GM21717 (cell line): Measurements from ENCODE around the gene SMPD2.
A peak's percentile ranks its signal among the peaks of the same experiment; 100 is the strongest.

Experiments
- ATAC-seq: cut with Tn5 transposase; IDR thresholded peaks from one replicate; pipeline ENCODE4 v1.9.1; 2021; ENCODE audit warnings: mild to moderate bottlenecking, moderate library complexity; ENCODE audit not compliant: unreplicated experiment

Gene SMPD2

GRCh38 chr6:109440331-109441068, at the start of gene SMPD2, which contains the start of gene PPIL6:
Gene SMPD2, plus strand, starts transcription at chr6:109440724. Its CDS starts 398 bp downstream, at chr6:109441122.
Gene PPIL6, minus strand, starts transcription at chr6:109440628. Its CDS starts 38 bp downstream, at chr6:109440590.
- ATAC-seq, result peak; percentile 77

GRCh38 chr6:109393157-109393885, 47.2 kb upstream of the SMPD2 start:
- no peak for ATAC-seq

- ATAC-seq, result no peak
Measured at GRCh38 chr6:109393886-109394281, 46.6 kb upstream of the SMPD2 start.

- no peak for ATAC-seq
Measured at GRCh38 chr6:109396046-109396718, 44.3 kb upstream of the SMPD2 start.

GRCh38 chr6:109397020-109397419, 43.5 kb upstream of the SMPD2 start:
- no peak for ATAC-seq

- no peak for ATAC-seq
Measured at GRCh38 chr6:109406196-109406595, 34.3 kb upstream of the SMPD2 start.

GRCh38 chr6:109411034-109411433, 29.5 kb upstream of the SMPD2 start:
- no peak for ATAC-seq

GRCh38 chr6:109417646-109418045, 22.9 kb upstream of the SMPD2 start:
- ATAC-seq, result no peak

GRCh38 chr6:109420751-109421150, 19.8 kb upstream of the SMPD2 start:
- ATAC-seq, result no peak

GRCh38 chr6:109421184-109421583, 19.3 kb upstream of the SMPD2 start:
- no peak for ATAC-seq

- no peak for ATAC-seq
Measured at GRCh38 chr6:109424946-109425345, 15.6 kb upstream of the SMPD2 start.

GRCh38 chr6:109428889-109429477, 11.5 kb upstream of the SMPD2 start:
- no peak for ATAC-seq

GRCh38 chr6:109429496-109429895, 11.0 kb upstream of the SMPD2 start:
- ATAC-seq, result no peak

- no peak for ATAC-seq
Measured at GRCh38 chr6:109434456-109434855, 6.1 kb upstream of the SMPD2 start.

- no peak for ATAC-seq
Measured at GRCh38 chr6:109436041-109436440, 4.5 kb upstream of the SMPD2 start.

GRCh38 chr6:109441069-109441816, 719 bp downstream of the SMPD2 start:
- ATAC-seq, result peak; percentile 32

- ATAC-seq, result no peak
Measured at GRCh38 chr6:109442393-109442924, 1.9 kb downstream of the SMPD2 start.

- no peak for ATAC-seq
Measured at GRCh38 chr6:109443425-109443950, 3.0 kb downstream of the SMPD2 start.

GRCh38 chr6:109445382-109445781, 4.9 kb downstream of the SMPD2 start:
- no peak for ATAC-seq

- ATAC-seq, result no peak
Measured at GRCh38 chr6:109446072-109446471, 5.5 kb downstream of the SMPD2 start.
